K562 (cell line): ENCODE results near the gene PCED1B. TPM values are rescaled to one million over a fixed set of nuclear protein-coding genes. Genes with fewer than 3 reads are reported as not detected.

Experiments
- ATAC-seq: fragments of 200-7000 bp; cut with Tn5 transposase; 3 replicates; pipeline ENCODE4 v1.9.1; 2020; ENCODE audit warnings: moderate library complexity
- BruUV-seq: library from RNA; stranded (reverse); fragments of 400-500 nt; replicated peaks from 2 replicates; lab custom pipeline; 2021; lab: Mats Ljungman, UMichigan
- CTCF ChIA-PET: fragments of 300-600 bp; formaldehyde crosslinking; extraction: SDS; loops from one replicate; lab custom pipeline; 2021; ENCODE audit warnings: low intra/inter-chr PET ratio; lab: Yijun Ruan, JAX
- POLR2A ChIA-PET: fragments of 300-600, 350-650 bp; sonication (Branson Sonifier 250); formaldehyde crosslinking; extraction: SDS; loops from one replicate; lab custom pipeline; 2021; ENCODE audit warnings: antibody characterized with exemption, inconsistent platforms; lab: Yijun Ruan, JAX
- DNase-seq, 4 experiments: peaks; one replicate each; pipeline versions ENCODE4 v3.0.0 to v3.0.0-alpha.2; 2011 to 2018; ENCODE audit warnings: low spot score in 3 of 4, mixed read lengths in 3 of 4; ENCODE audit errors: extremely low read depth in 1 of 4
- FAIRE-seq: peaks from 2 replicates; lab custom pipeline; 2011; peaks lifted over from hg19 to GRCh38; lab: Jason Lieb, UNC
- H2AFZ ChIP-seq: 2 replicates; pipeline ENCODE4 v1.6.0; 2011; ENCODE audit warnings: low read depth, low read length, control low read depth, inconsistent platforms
- H3K27ac ChIP-seq: fragments of 200-600 bp; 3 replicates; pipeline ENCODE4 v1.8.0; 2011; ENCODE audit warnings: low read depth, mild to moderate bottlenecking, control low read depth, inconsistent platforms, low read length, moderate library complexity, mixed read lengths; ENCODE audit errors: extremely low read depth
- H3K27me3 ChIP-seq, 2 experiments: fragments of 300-600 bp in 1 of 2; 2 replicates in 1 of 2; 3 replicates in 1 of 2; pipeline versions ENCODE4 v1.6.0 to v1.8.0; 2011; ENCODE audit warnings: inconsistent platforms in 2 of 2, low read length in 2 of 2, mild to moderate bottlenecking in 1 of 2, mixed read lengths in 1 of 2, moderate library complexity in 1 of 2; ENCODE audit not compliant: control insufficient read depth in 2 of 2, insufficient read depth in 2 of 2
- H3K36me3 ChIP-seq: fragments of 300-600 bp; 3 replicates; pipeline ENCODE4 v1.8.0; 2011; ENCODE audit warnings: mild to moderate bottlenecking, low read length, inconsistent platforms; ENCODE audit not compliant: control insufficient read depth, insufficient read depth
- H3K4me1 ChIP-seq, 2 experiments: fragments of 200-600 bp in 1 of 2; replicated peaks in 1 of 2; 2 replicates in 1 of 2; 3 replicates in 1 of 2; pipeline versions ENCODE4 v1.5.1 to v1.8.0; 2011; ENCODE audit warnings: inconsistent platforms in 2 of 2, low read length in 2 of 2, mild to moderate bottlenecking in 1 of 2, mixed read lengths in 1 of 2, moderate library complexity in 1 of 2; ENCODE audit not compliant: control insufficient read depth in 2 of 2, insufficient read depth in 2 of 2
- H3K4me2 ChIP-seq: 2 replicates; pipeline ENCODE4 v1.6.1; 2011; ENCODE audit warnings: low read length, control low read depth, inconsistent platforms, mixed read lengths; ENCODE audit not compliant: insufficient read depth
- H3K4me3 ChIP-seq: fragments of 200-600 bp; sonication (generic), shearing (Covaris generic); 2 replicates; pipeline ENCODE4 v1.5.1; 2016; ENCODE audit warnings: control low read depth, inconsistent platforms
- H3K79me2 ChIP-seq: fragments of 200-600 bp; 3 replicates; pipeline ENCODE4 v1.8.0; 2011; ENCODE audit warnings: low read length, inconsistent platforms; ENCODE audit not compliant: control insufficient read depth, insufficient read depth
- H3K9ac ChIP-seq, 2 experiments: 2 replicates each; pipeline versions ENCODE4 v1.6.0 to v1.6.1; 2011; ENCODE audit warnings: low read depth in 2 of 2, low read length in 2 of 2, control low read depth in 1 of 2, inconsistent platforms in 1 of 2, mild to moderate bottlenecking in 1 of 2, mixed read lengths in 1 of 2; ENCODE audit not compliant: insufficient read depth in 1 of 2
- H3K9me1 ChIP-seq: one replicate; pipeline ENCODE4 v1.6.0; 2011; ENCODE audit warnings: inconsistent platforms, mild to moderate bottlenecking, low read length, moderate library complexity; ENCODE audit not compliant: control insufficient read depth, insufficient read depth
- H3K9me3 ChIP-seq: replicated peaks from 2 replicates; pipeline ENCODE4 v1.5.1; 2011; ENCODE audit warnings: low read depth, low read length, inconsistent platforms; ENCODE audit not compliant: control insufficient read depth, insufficient read depth
- H4K20me1 ChIP-seq: replicated peaks from 2 replicates; pipeline ENCODE4 v1.6.1; 2011; ENCODE audit warnings: low read length, inconsistent platforms, mixed read lengths; ENCODE audit not compliant: control insufficient read depth, insufficient read depth
- CAMTA2 ChIP-seq: fragments of 250-450 bp; sonication (Bioruptor Pico); conservative IDR thresholded peaks from 2 replicates; pipeline ENCODE4 v1.5.1; 2022
- CEBPG ChIP-seq, 3 experiments: fragments of 200-800 bp in 1 of 3; sonication (Bioruptor generic) in 1 of 3; sonication (generic) in 1 of 3; formaldehyde crosslinking in 1 of 3; IDR thresholded peaks in 2 of 3; conservative IDR thresholded peaks in 1 of 3; 2 replicates each; pipeline versions ENCODE4 v1.6.1 to v1.8.0; 2016 to 2022; ENCODE audit warnings: missing compliant biosample characterization in 2 of 3, missing genetic modification characterization in 2 of 3, mild to moderate bottlenecking in 1 of 3, missing genetic modification reagents in 1 of 3
- FOSL1 ChIP-seq: fragments of 200-800 bp; sonication (Bioruptor generic); conservative IDR thresholded peaks from 2 replicates; pipeline ENCODE4 v1.6.1; 2016; ENCODE audit warnings: missing genetic modification characterization, missing compliant biosample characterization
- HIVEP1 ChIP-seq: fragments of 250-450 bp; sonication (Bioruptor Pico); IDR thresholded peaks from 2 replicates; pipeline ENCODE4 v1.4.0; 2020; ENCODE audit warnings: mild to moderate bottlenecking
- MED1 ChIP-seq: sonication (generic); formaldehyde crosslinking; IDR thresholded peaks from 2 replicates; pipeline ENCODE4 v1.8.1; 2023; ENCODE audit warnings: missing genetic modification reagents, borderline replicate concordance
- NR2C1 ChIP-seq, 2 experiments: fragments of 450-650 bp; IDR thresholded peaks; 2 replicates each; pipeline ENCODE4 v1.6.1; 2017; ENCODE audit warnings: mild to moderate bottlenecking in 2 of 2, antibody characterized with exemption in 1 of 2, inconsistent platforms in 1 of 2, missing compliant biosample characterization in 1 of 2, missing genetic modification characterization in 1 of 2
- SMAD1 ChIP-seq: fragments of 150-350 bp; IDR thresholded peaks from 2 replicates; pipeline ENCODE4 v1.6.1; 2014; ENCODE audit warnings: low read length, low read depth; ENCODE audit not compliant: partially characterized antibody
- ZNF239 ChIP-seq: fragments of 250-450 bp; sonication (Bioruptor Pico); IDR thresholded peaks from 2 replicates; pipeline ENCODE4 v1.4.0; 2020; ENCODE audit warnings: mild to moderate bottlenecking
- ZNF41 ChIP-seq: fragments of 250-450 bp; sonication (Bioruptor Pico); conservative IDR thresholded peaks from 2 replicates; pipeline ENCODE4 v1.4.0; 2020; ENCODE audit warnings: mild to moderate bottlenecking
- ZNF431 ChIP-seq: sonication (generic); formaldehyde crosslinking; IDR thresholded peaks from 2 replicates; pipeline ENCODE4 v1.8.0; 2022; ENCODE audit warnings: mild to moderate bottlenecking, missing genetic modification reagents
- ZNF583 ChIP-seq: fragments of 250-450 bp; sonication (Bioruptor Pico); IDR thresholded peaks from 2 replicates; pipeline ENCODE4 v1.4.0; 2020
- WGBS: fragments of 100-300 bp; shearing (Covaris generic); methylation state at CpG from one replicate; pipeline ENCODE4 v1.1.6; 2016; ENCODE audit warnings: low coverage, mixed read lengths; ENCODE audit not compliant: insufficient coverage; ENCODE audit errors: missing lambda C conversion rate; 5-methylcytosine and 5-hydroxymethylcytosine counted together
- in situ Hi-C: fragments of 300-500 bp; cut with MboI; formaldehyde crosslinking; loops from 4 replicates; pipeline ENCODE4 v1.15.0; 2018; ENCODE audit warnings: inconsistent platforms, mixed read lengths
- intact Hi-C: fragments of 100-400 bp; cut with micrococcal nuclease; formaldehyde crosslinking; loops from 2 replicates; pipeline ENCODE4 v1.14.2; 2022
- polyA plus RNA-seq, 8 experiments: library from polyadenylated mRNA; depleted of rRNA in 4 of 8; stranded (reverse) in 5 of 8; unstranded in 3 of 8; fragments of >200 nt; fragmentation: Nextera tagmentation in 2 of 8; fragmentation: Illumina TruSeq in 1 of 8; extraction: Ambion mirVana in 2 of 8; extraction: Trizol in 1 of 8; gene quantifications; 2 replicates each; pipeline versions ENCODE4 v1.2.1 to v1.2.3, GENCODE V29; 2011 to 2014; ENCODE audit warnings: inconsistent platforms in 1 of 8, missing spikeins in 1 of 8
- total RNA-seq, 7 experiments: library from RNA; depleted of rRNA in 6 of 7; stranded (reverse); fragments of >200 nt in 6 of 7; fragmentation: Illumina TruSeq in 2 of 7; extraction: Trizol in 2 of 7; gene quantifications; 2 replicates each; pipeline versions ENCODE4 v1.2.1 to v1.2.3, GENCODE V29; 2011 to 2021; ENCODE audit warnings: low replicate concordance in 1 of 7
- TF ChIP-seq, protein P1 (sequence below): fragments of 250-450 bp; sonication (Bioruptor Pico); IDR thresholded peaks from 2 replicates; pipeline ENCODE4 v1.4.0; 2020; ENCODE audit warnings: borderline replicate concordance

PCED1B gene
- total and polyA plus RNA-seq, 9 of the 15 experiments (the other 6 are each of a cell fraction or from before 2014, with no cell fraction given): 1.2 to 9.3 (median 2.5) TPM

DNA sequence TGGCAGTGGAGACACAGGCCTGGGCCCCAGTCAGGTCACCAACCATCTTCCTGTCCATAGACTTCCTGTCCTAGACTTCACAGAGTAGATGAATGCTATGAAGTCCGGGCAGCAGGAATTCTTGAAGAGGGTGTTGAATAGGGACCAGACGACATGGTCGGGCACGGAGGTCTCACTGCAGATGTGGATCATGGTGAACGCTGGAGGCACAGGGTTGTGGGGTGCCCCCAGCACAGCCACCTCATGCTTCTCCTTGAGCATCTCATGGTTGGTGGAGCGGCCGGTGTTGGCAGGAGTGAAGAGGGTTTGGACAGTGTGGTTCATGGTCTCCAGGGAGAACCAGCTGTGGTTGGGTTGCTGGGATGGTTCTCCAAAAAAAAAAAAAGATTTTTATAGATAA is 56.2 kb downstream of the PCED1B start:
- CTCF ChIA-PET: no interaction called here

More for the DNA sequence above, 56.2 kb downstream of the PCED1B start:
- in situ Hi-C loops: no loop called here
- Histone ChIP-seq H3K36me3 (no peaks in the 10 kb centered on the region), H3K4me2 (no peak overlapping the region), H4K20me1 (no peaks in the 10 kb centered on the region), H3K27ac (no peak overlapping the region), H3K4me3 (no peak overlapping the region), H3K79me2 (no peaks in the 10 kb centered on the region), H3K9me1 (no peaks in the 10 kb centered on the region), H2AFZ (no peak overlapping the region), H3K9ac (no peak overlapping the region), H3K4me1 (no peaks in the 10 kb centered on the region), H3K9me3 (no peaks in the 10 kb centered on the region; the same call in 1 of the 2 replicates), H3K27me3 (no peaks in the 10 kb centered on the region)
- TF ChIP-seq NR2C1 (IDR thresholded peaks at IDR 0.05) (no peak), NR2C1 (tag; IDR thresholded peaks at IDR 0.05) (no peak), HIVEP1 (CRISPR knock-in tag) (no peak), ZNF431 (CRISPR knock-in tag) (no peak), MED1 (CRISPR knock-in tag) (no peak), FOSL1 (tag) (no peak), ZNF583 (CRISPR knock-in tag) (no peak), ZNF41 (CRISPR knock-in tag) (no peak), CEBPG (CRISPR knock-in tag; IDR thresholded peaks at IDR 0.05) (no peak), CEBPG (tag; conservative IDR thresholded peaks at IDR 0.05 in 1 of 2, IDR thresholded peaks at IDR 0.05 in 1 of 2) (no peak), ZNF239 (CRISPR knock-in tag) (no peak), CAMTA2 (CRISPR knock-in tag) (no peak), SMAD1 (no peak)
- TF ChIP-seq, protein P1, sequence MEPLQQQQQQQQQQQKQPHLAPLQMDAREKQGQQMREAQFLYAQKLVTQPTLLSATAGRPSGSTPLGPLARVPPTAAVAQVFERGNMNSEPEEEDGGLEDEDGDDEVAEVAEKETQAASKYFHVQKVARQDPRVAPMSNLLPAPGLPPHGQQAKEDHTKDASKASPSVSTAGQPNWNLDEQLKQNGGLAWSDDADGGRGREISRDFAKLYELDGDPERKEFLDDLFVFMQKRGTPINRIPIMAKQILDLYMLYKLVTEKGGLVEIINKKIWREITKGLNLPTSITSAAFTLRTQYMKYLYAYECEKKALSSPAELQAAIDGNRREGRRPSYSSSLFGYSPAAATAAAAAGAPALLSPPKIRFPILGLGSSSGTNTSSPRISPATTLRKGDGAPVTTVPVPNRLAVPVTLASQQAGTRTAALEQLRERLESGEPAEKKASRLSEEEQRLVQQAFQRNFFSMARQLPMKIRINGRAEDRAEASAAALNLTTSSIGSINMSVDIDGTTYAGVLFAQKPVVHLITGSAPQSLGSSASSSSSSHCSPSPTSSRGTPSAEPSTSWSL (CRISPR knock-in tag): no peak
- POLR2A ChIA-PET: no interaction called here
- BruUV-seq: no TSS peak
- 77% methylated on average over 6 of the region's 7 CpGs for WGBS
- no peak for ATAC-seq
- FAIRE-seq: no peak
- intact Hi-C loops: no loop called here
- no peak for DNase-seq
